IMR-90 (cell line): ENCODE data around the gene RPTOR. TPM values are rescaled to one million over a fixed set of nuclear protein-coding genes. Genes with fewer than 3 reads are reported as not detected.
A peak's percentile ranks its signal among the peaks of the same experiment; 100 is the strongest.

Source experiments
- ATAC-seq: fragments of 200-7000 bp; cut with Tn5 transposase; 2 replicates; pipeline ENCODE4 v1.9.1; 2020; ENCODE audit warnings: low read depth, mild to moderate bottlenecking, moderate library complexity
- BruUV-seq: library from RNA; stranded (reverse); fragments of 400-500 nt; replicated peaks from 2 replicates; lab custom pipeline; 2021; lab: Mats Ljungman, UMichigan
- CTCF ChIA-PET: fragments of 300-600 bp; formaldehyde crosslinking; extraction: SDS; loops from one replicate; lab custom pipeline; 2021; ENCODE audit warnings: antibody characterized with exemption; lab: Yijun Ruan, JAX
- POLR2A ChIA-PET: fragments of 300-600 bp; sonication (Branson Sonifier 250); formaldehyde crosslinking; loops from one replicate; lab custom pipeline; 2022; ENCODE audit warnings: antibody characterized with exemption; ENCODE audit not compliant: unreplicated experiment; lab: Charles Lee
- DNase-seq: peaks from one replicate; pipeline ENCODE4 v3.0.0; 2013
- H2AFZ ChIP-seq: replicated peaks from 2 replicates; pipeline ENCODE3; 2013; ENCODE audit warnings: low read length, mild to moderate bottlenecking; ENCODE audit not compliant: poor library complexity
- H2AK5ac ChIP-seq: 2 replicates; pipeline ENCODE4 v1.6.1; 2013; ENCODE audit warnings: low read depth, low read length, inconsistent platforms
- H2AK9ac ChIP-seq: replicated peaks from 2 replicates; pipeline ENCODE3; 2013; ENCODE audit warnings: mild to moderate bottlenecking, low read depth, low read length, moderate library complexity; ENCODE audit not compliant: poor library complexity
- H2BK120ac ChIP-seq: 2 replicates; pipeline ENCODE4 v1.6.1; 2013; ENCODE audit warnings: low read depth, low read length, inconsistent platforms
- H2BK15ac ChIP-seq: 3 replicates; pipeline ENCODE4 v1.6.1; 2013; ENCODE audit warnings: low read depth, low read length, inconsistent platforms
- H2BK20ac ChIP-seq: 2 replicates; pipeline ENCODE4 v1.6.1; 2013; ENCODE audit warnings: low read depth, mild to moderate bottlenecking, inconsistent platforms, low read length, moderate library complexity
- H2BK5ac ChIP-seq: 2 replicates; pipeline ENCODE4 v1.6.1; 2013; ENCODE audit warnings: mild to moderate bottlenecking, low read depth, low read length, inconsistent platforms; ENCODE audit not compliant: poor library complexity, severe bottlenecking
- H3K14ac ChIP-seq: replicated peaks from 2 replicates; pipeline ENCODE4 v1.6.1; 2013; ENCODE audit warnings: low read depth, low read length, inconsistent platforms
- H3K18ac ChIP-seq: 2 replicates; pipeline ENCODE4 v1.6.1; 2013; ENCODE audit warnings: low read depth, low read length, control low read depth
- H3K23ac ChIP-seq: 2 replicates; pipeline ENCODE4 v1.6.1; 2013; ENCODE audit warnings: low read depth, low read length, inconsistent platforms
- H3K27ac ChIP-seq: 2 replicates; pipeline ENCODE4 v1.5.1; 2013; ENCODE audit warnings: mild to moderate bottlenecking, control low read depth, low read length; ENCODE audit not compliant: insufficient read depth
- H3K27me3 ChIP-seq: 2 replicates; pipeline ENCODE4 v1.6.1; 2013; ENCODE audit warnings: low read length; ENCODE audit not compliant: control insufficient read depth, insufficient read depth
- H3K36me3 ChIP-seq: 2 replicates; pipeline ENCODE4 v1.6.1; 2013; ENCODE audit warnings: low read length, mixed read lengths; ENCODE audit not compliant: control insufficient read depth, insufficient read depth
- H3K4ac ChIP-seq: 2 replicates; pipeline ENCODE4 v1.6.1; 2013; ENCODE audit warnings: low read depth, low read length, inconsistent platforms
- H3K4me1 ChIP-seq: 2 replicates; pipeline ENCODE4 v1.6.1; 2013; ENCODE audit warnings: low read length, mixed read lengths; ENCODE audit not compliant: control insufficient read depth, insufficient read depth
- H3K4me2 ChIP-seq: 2 replicates; pipeline ENCODE4 v1.6.1; 2013; ENCODE audit warnings: low read depth, mild to moderate bottlenecking, control low read depth, low read length, moderate library complexity
- H3K4me3 ChIP-seq: 2 replicates; pipeline ENCODE4 v1.5.1; 2013; ENCODE audit warnings: low read depth, mild to moderate bottlenecking, control low read depth, low read length, moderate library complexity; ENCODE audit not compliant: insufficient read depth
- H3K56ac ChIP-seq: 2 replicates; pipeline ENCODE4 v1.6.1; 2013; ENCODE audit warnings: low read length, inconsistent platforms; ENCODE audit not compliant: insufficient read depth; ENCODE audit errors: extremely low read depth
- H3K79me1 ChIP-seq, 2 experiments: 2 replicates each; pipeline ENCODE4 v1.6.1; 2013; ENCODE audit warnings: low read length in 2 of 2, inconsistent platforms in 1 of 2, low read depth in 1 of 2
- H3K9ac ChIP-seq: 2 replicates; pipeline ENCODE4 v1.6.1; 2013; ENCODE audit warnings: low read depth, low read length, control low read depth
- H3K9me1 ChIP-seq: 2 replicates; pipeline ENCODE4 v1.6.1; 2013; ENCODE audit warnings: low read length, inconsistent platforms; ENCODE audit not compliant: insufficient read depth
- H3K9me3 ChIP-seq: 2 replicates; pipeline ENCODE4 v1.6.1; 2013; ENCODE audit warnings: low read length; ENCODE audit not compliant: control insufficient read depth, insufficient read depth
- H4K20me1 ChIP-seq: 2 replicates; pipeline ENCODE4 v1.6.1; 2013; ENCODE audit warnings: low read length, inconsistent platforms; ENCODE audit not compliant: insufficient read depth
- H4K5ac ChIP-seq: 2 replicates; pipeline ENCODE4 v1.6.1; 2013; ENCODE audit warnings: mild to moderate bottlenecking, low read depth, low read length, control low read depth
- H4K8ac ChIP-seq, 2 experiments: 2 replicates each; pipeline ENCODE4 v1.6.1; 2013; ENCODE audit warnings: low read depth in 2 of 2, low read length in 2 of 2, control low read depth in 1 of 2, inconsistent platforms in 1 of 2
- H4K91ac ChIP-seq: 2 replicates; pipeline ENCODE4 v1.6.1; 2013; ENCODE audit warnings: low read depth, low read length, inconsistent platforms; ENCODE audit not compliant: insufficient read depth
- BHLHE40 ChIP-seq: fragments of 150-350 bp; IDR thresholded peaks from 2 replicates; pipeline ENCODE4 v1.6.1; 2016; ENCODE audit warnings: mild to moderate bottlenecking, low read depth, low read length
- CHD1 ChIP-seq: IDR thresholded peaks from 2 replicates; pipeline ENCODE4 v1.6.1; 2012; ENCODE audit warnings: low read depth, low read length, improper control_type of control experiment
- CTCF ChIP-seq: conservative IDR thresholded peaks from 2 replicates; pipeline ENCODE4 v1.5.1; 2012; ENCODE audit warnings: mild to moderate bottlenecking, low read depth, low read length, improper control_type of control experiment
- FOS ChIP-seq: fragments of 150-350 bp; IDR thresholded peaks from 2 replicates; pipeline ENCODE4 v1.6.1; 2016; ENCODE audit warnings: low read depth, low read length
- MAFK ChIP-seq: IDR thresholded peaks from 2 replicates; pipeline ENCODE4 v1.6.1; 2012; ENCODE audit warnings: low read depth, low read length, improper control_type of control experiment
- MAZ ChIP-seq: IDR thresholded peaks from 2 replicates; pipeline ENCODE4 v1.6.1; 2012; ENCODE audit warnings: low read depth, mild to moderate bottlenecking, low read length, improper control_type of control experiment, moderate library complexity, borderline replicate concordance
- MXI1 ChIP-seq: IDR thresholded peaks from 2 replicates; pipeline ENCODE4 v1.6.1; 2012; ENCODE audit warnings: low read depth, mild to moderate bottlenecking, low read length, moderate library complexity, borderline replicate concordance
- NFE2L2 ChIP-seq: fragments of 150-350 bp; IDR thresholded peaks from 2 replicates; pipeline ENCODE4 v1.6.1; 2016; ENCODE audit warnings: low read depth, mild to moderate bottlenecking, low read length
- POLR2A ChIP-seq: IDR thresholded peaks from 2 replicates; pipeline ENCODE4 v1.6.1; 2012; ENCODE audit warnings: mild to moderate bottlenecking, low read depth, low read length
- RAD21 ChIP-seq: IDR thresholded peaks from 2 replicates; pipeline ENCODE4 v1.6.1; 2012; ENCODE audit warnings: low read length, improper control_type of control experiment
- RCOR1 ChIP-seq: IDR thresholded peaks from 2 replicates; pipeline ENCODE4 v1.6.1; 2012; ENCODE audit warnings: mild to moderate bottlenecking, low read length, improper control_type of control experiment; ENCODE audit not compliant: insufficient replicate concordance
- SMC3 ChIP-seq: fragments of 150-350 bp; IDR thresholded peaks from 2 replicates; pipeline ENCODE4 v1.6.1; 2016; ENCODE audit warnings: low read depth, mild to moderate bottlenecking, antibody characterized with exemption, low read length, moderate library complexity
- WGBS, 2 experiments: methylation state at CpG; one replicate each; pipeline versions ENCODE4 v1.1.5 to v1.1.7; 2013; ENCODE audit warnings: missing lambda C conversion rate in 2 of 2; ENCODE audit not compliant: insufficient read length in 1 of 2; ENCODE audit errors: extremely low coverage in 2 of 2; 5-methylcytosine and 5-hydroxymethylcytosine counted together
- dilution Hi-C: fragments of 300-500 bp; cut with HindIII; formaldehyde crosslinking; loops from one replicate; pipeline ENCODE4 v1.14.3; 2018; ENCODE audit warnings: low sequenced_read_pairs; ENCODE audit not compliant: unreplicated experiment
- in situ Hi-C: fragments of 300-500 bp; cut with MboI; formaldehyde crosslinking; loops from 3 replicates; pipeline ENCODE4 v1.14.3; 2019; ENCODE audit warnings: low sequenced_read_pairs, inconsistent platforms, mixed read lengths
- intact Hi-C: fragments of 100-400 bp; cut with micrococcal nuclease; formaldehyde crosslinking; loops from 2 replicates; pipeline ENCODE4 v1.10.0; 2022
- polyA plus RNA-seq, 3 experiments: library from polyadenylated mRNA; depleted of rRNA; stranded (reverse); fragments of >200 nt; gene quantifications; 2 replicates each; pipeline ENCODE4 v1.2.3, GENCODE V29; 2012; ENCODE audit warnings: low replicate concordance in 1 of 3
- total RNA-seq: library from RNA; depleted of rRNA; stranded (reverse); fragments of >200 nt; gene quantifications from 2 replicates; pipeline ENCODE4 v1.2.3, GENCODE V29; 2012
- TF ChIP-seq, protein P1 (sequence below): fragments of 150-350 bp; IDR thresholded peaks from 2 replicates; pipeline ENCODE4 v1.6.1; 2016; ENCODE audit warnings: low read depth, mild to moderate bottlenecking, low read length, moderate library complexity, borderline replicate concordance
- TF ChIP-seq, protein P2 (sequence below): fragments of 150-350 bp; IDR thresholded peaks from 2 replicates; pipeline ENCODE4 v1.6.1; 2017; ENCODE audit warnings: mild to moderate bottlenecking, antibody characterized with exemption, low read length, low read depth

The RPTOR gene
- total and polyA plus RNA-seq, 2 of the 4 experiments (the other 2 are of a cell fraction), result 10.8 to 14.7 TPM

GRCh38 chr17:80926591-80927250, 382.1 kb downstream of the RPTOR start:
- no peak overlapping the region for H3K4me2 ChIP-seq
- H2BK15ac ChIP-seq, result no peak overlapping the region
- H3K4me1 ChIP-seq, result peaks cover 3% of the 10 kb centered on the region; the same call in 1 of the 2 replicates
- H3K23ac ChIP-seq, result no peak overlapping the region
- no peak overlapping the region for H3K4ac ChIP-seq
- ChIA-PET CTCF (interaction anchor here (0.9 kb wide), 1 partner anchor 453 kb away, joined by 4 read pairs; no protein-coding TSS in a partner anchor), POLR2A (no interaction called here)
- no peak for TF ChIP-seq BHLHE40
- no peak for TF ChIP-seq SMC3
- TF ChIP-seq, protein P1, sequence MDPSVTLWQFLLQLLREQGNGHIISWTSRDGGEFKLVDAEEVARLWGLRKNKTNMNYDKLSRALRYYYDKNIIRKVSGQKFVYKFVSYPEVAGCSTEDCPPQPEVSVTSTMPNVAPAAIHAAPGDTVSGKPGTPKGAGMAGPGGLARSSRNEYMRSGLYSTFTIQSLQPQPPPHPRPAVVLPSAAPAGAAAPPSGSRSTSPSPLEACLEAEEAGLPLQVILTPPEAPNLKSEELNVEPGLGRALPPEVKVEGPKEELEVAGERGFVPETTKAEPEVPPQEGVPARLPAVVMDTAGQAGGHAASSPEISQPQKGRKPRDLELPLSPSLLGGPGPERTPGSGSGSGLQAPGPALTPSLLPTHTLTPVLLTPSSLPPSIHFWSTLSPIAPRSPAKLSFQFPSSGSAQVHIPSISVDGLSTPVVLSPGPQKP, result no peak
- no peak for TF ChIP-seq POLR2A
- TF ChIP-seq CHD1, result no peak
- TF ChIP-seq FOS, result no peak
- TF ChIP-seq RCOR1, result no peak
- TF ChIP-seq, protein P2, sequence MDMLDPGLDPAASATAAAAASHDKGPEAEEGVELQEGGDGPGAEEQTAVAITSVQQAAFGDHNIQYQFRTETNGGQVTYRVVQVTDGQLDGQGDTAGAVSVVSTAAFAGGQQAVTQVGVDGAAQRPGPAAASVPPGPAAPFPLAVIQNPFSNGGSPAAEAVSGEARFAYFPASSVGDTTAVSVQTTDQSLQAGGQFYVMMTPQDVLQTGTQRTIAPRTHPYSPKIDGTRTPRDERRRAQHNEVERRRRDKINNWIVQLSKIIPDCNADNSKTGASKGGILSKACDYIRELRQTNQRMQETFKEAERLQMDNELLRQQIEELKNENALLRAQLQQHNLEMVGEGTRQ, result no peak
- no peak for TF ChIP-seq NFE2L2
- no peak for TF ChIP-seq CTCF
- TF ChIP-seq MAFK, result no peak
- no peak for TF ChIP-seq MAZ
- no peak for TF ChIP-seq MXI1
- no peak for TF ChIP-seq RAD21
- peak overlapping the region; percentile 77 for H2AK9ac ChIP-seq
- H3K4me3 ChIP-seq, result no peak overlapping the region
- no peak overlapping the region for H2BK20ac ChIP-seq
- H4K5ac ChIP-seq, result no peak overlapping the region
- no peak overlapping the region for H3K27ac ChIP-seq
- no peak overlapping the region for H2BK5ac ChIP-seq
- no TSS peak for BruUV-seq
- no peak overlapping the region for H2BK120ac ChIP-seq
- DNase-seq (no peak), ATAC-seq (no peak)
- H3K79me1 ChIP-seq, result no peaks in the 10 kb centered on the region
- WGBS, 2 experiments, result 89% methylated on average over 9 of the region's 15 CpGs; no CpG with 5 or more reads in 1 of the 2 experiments
- H3K9me3 ChIP-seq, result no peaks in the 10 kb centered on the region
- intact Hi-C loops (no loop called here), in situ Hi-C loops (no loop called here), dilution Hi-C loops (no loop called here)
- H3K36me3 ChIP-seq, result peaks cover 40% of the 10 kb centered on the region
- no peak overlapping the region for H3K14ac ChIP-seq
- no peak overlapping the region for H3K9ac ChIP-seq
- peaks cover 16% of the 10 kb centered on the region for H3K9me1 ChIP-seq
- H4K20me1 ChIP-seq, result no peaks in the 10 kb centered on the region
- no peak overlapping the region for H3K56ac ChIP-seq
- no peaks in the 10 kb centered on the region for H3K27me3 ChIP-seq
- H2AFZ ChIP-seq, result no peak overlapping the region
- H4K8ac ChIP-seq, result no peak overlapping the region
- no peak overlapping the region for H4K91ac ChIP-seq
- no peak overlapping the region for H2AK5ac ChIP-seq
- no peak overlapping the region for H3K18ac ChIP-seq
